ENCODE measurements around the gene ABHD5.

The ABHD5 gene

DNA sequence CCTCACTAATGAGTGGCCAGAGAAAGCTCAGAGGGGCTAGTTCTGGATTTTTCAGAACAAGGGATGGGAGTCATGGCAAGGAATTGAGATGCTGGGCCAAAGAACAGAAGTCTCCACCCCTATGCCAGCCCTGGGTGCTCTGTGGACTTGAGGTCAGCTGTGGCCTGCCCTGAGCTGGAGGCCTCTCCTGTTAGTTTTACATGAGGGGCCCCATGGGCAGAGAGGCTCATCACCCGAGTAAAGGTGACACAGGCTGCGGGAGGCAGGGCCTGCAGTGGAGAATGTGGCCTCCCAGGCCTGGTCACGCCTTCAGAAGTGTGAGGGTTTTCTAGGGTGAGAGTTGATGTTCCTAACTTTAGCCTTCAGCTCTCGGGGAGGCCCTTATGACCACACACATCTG is 44.9 kb downstream of the ABHD5 start:
- no peaks in the 10 kb centered on the region for H3K27me3 ChIP-seq (ENCODE audit: insufficient read depth, low read length)
- no peak overlapping the region for H3K27ac ChIP-seq (ENCODE audit: low read depth, low read length, poor library complexity, severe bottlenecking)
- H3K4me3 ChIP-seq (ENCODE audit: low read depth, low read length, poor library complexity, severe bottlenecking), result no peak overlapping the region
- H2AFZ ChIP-seq (ENCODE audit: low read length), result no peak overlapping the region
- no peak overlapping the region for H3K4me2 ChIP-seq (ENCODE audit: low read length)
- no peaks in the 10 kb centered on the region for H3F3A ChIP-seq (ENCODE audit: insufficient read depth, low read length)
- H3K9me2 ChIP-seq (ENCODE audit: low read depth, low read length), result no peaks in the 10 kb centered on the region
- H3K9me3 ChIP-seq (ENCODE audit: low read length), result no peaks in the 10 kb centered on the region
- no peaks in the 10 kb centered on the region for H4K20me1 ChIP-seq (ENCODE audit: insufficient read depth, low read length)
- no peaks in the 10 kb centered on the region for H3K4me1 ChIP-seq (ENCODE audit: insufficient read depth, low read length, severe bottlenecking)
- no peaks in the 10 kb centered on the region for H3K36me3 ChIP-seq (ENCODE audit: insufficient read depth, low read length)
- no peak for TF ChIP-seq EZH2 (IDR thresholded peaks at IDR 0.05; ENCODE audit: borderline replicate concordance, low read length)
- TF ChIP-seq, protein P1, sequence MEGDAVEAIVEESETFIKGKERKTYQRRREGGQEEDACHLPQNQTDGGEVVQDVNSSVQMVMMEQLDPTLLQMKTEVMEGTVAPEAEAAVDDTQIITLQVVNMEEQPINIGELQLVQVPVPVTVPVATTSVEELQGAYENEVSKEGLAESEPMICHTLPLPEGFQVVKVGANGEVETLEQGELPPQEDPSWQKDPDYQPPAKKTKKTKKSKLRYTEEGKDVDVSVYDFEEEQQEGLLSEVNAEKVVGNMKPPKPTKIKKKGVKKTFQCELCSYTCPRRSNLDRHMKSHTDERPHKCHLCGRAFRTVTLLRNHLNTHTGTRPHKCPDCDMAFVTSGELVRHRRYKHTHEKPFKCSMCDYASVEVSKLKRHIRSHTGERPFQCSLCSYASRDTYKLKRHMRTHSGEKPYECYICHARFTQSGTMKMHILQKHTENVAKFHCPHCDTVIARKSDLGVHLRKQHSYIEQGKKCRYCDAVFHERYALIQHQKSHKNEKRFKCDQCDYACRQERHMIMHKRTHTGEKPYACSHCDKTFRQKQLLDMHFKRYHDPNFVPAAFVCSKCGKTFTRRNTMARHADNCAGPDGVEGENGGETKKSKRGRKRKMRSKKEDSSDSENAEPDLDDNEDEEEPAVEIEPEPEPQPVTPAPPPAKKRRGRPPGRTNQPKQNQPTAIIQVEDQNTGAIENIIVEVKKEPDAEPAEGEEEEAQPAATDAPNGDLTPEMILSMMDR (IDR thresholded peaks at IDR 0.05; ENCODE audit: low read length), result no peak
- no peak overlapping the region for H3K9ac ChIP-seq (ENCODE audit: low read length)
- no peaks in the 10 kb centered on the region for H3K79me2 ChIP-seq (ENCODE audit: insufficient read depth, low read length)

DNA sequence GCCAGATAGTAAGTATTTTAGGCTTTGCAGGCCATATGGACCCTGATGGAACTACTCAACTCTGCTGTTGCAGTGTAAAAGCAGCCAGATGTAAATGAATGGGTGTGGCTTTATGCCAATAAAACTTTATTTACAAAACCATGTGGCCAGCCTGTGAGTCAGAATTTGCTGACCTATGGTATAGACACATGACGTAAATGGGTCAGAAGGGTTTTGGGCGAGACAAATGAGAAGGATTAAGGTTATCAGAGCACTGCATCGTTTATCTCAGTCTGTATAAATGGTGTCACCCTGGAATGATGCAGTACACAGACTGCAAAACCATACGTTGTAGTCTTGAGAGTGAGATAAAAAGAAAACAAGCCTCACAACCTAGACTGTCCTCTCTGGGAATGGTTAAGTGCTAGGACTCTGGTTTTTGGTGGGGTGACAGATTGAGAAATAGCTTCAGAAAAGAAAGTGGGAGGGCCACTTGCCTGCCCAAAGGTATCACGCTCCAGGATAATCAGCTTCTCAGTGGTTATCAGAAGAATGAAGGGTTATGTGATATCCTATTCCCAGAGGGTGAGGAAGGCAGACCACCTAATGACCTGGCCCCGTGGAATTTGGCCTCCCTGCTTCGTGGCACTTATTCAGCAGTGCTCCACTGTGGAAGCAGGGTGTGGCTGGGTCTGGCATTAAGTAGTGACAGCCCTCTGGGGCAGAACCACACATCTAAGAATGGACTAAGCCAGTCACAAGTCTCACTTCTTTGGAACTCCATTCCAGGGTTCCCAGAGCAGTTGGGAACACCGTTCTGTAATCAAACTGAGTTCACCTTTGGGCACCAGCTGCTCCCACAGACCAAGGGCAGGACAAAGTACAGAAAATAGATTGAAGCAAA is 46.1 kb downstream of the ABHD5 start:
- no peaks in the 10 kb centered on the region for H3K4me1 ChIP-seq (ENCODE audit: insufficient read depth, low read length, severe bottlenecking)
- H3K27me3 ChIP-seq (ENCODE audit: insufficient read depth, low read length), result no peaks in the 10 kb centered on the region
- no peaks in the 10 kb centered on the region for H3K9me2 ChIP-seq (ENCODE audit: low read depth, low read length)
- no peaks in the 10 kb centered on the region for H3K36me3 ChIP-seq (ENCODE audit: insufficient read depth, low read length)
- H3F3A ChIP-seq (ENCODE audit: insufficient read depth, low read length), result no peaks in the 10 kb centered on the region
- H2AFZ ChIP-seq (ENCODE audit: low read length), result no peak overlapping the region
- no peaks in the 10 kb centered on the region for H3K79me2 ChIP-seq (ENCODE audit: insufficient read depth, low read length)
- no peak overlapping the region for H3K9ac ChIP-seq (ENCODE audit: low read length)
- TF ChIP-seq, protein P1 (IDR thresholded peaks at IDR 0.05; ENCODE audit: low read length), result no peak
- no peak for TF ChIP-seq EZH2 (IDR thresholded peaks at IDR 0.05; ENCODE audit: borderline replicate concordance, low read length)
- no peak overlapping the region for H3K27ac ChIP-seq (ENCODE audit: low read depth, low read length, poor library complexity, severe bottlenecking)
- no peak overlapping the region for H3K4me2 ChIP-seq (ENCODE audit: low read length)
- no peak overlapping the region for H3K4me3 ChIP-seq (ENCODE audit: low read depth, low read length, poor library complexity, severe bottlenecking)
- H3K9me3 ChIP-seq (ENCODE audit: low read length), result no peaks in the 10 kb centered on the region
- H4K20me1 ChIP-seq (ENCODE audit: insufficient read depth, low read length), result no peaks in the 10 kb centered on the region

- no peak overlapping the region for H3K4me2 ChIP-seq (ENCODE audit: low read length)
- H2AFZ ChIP-seq (ENCODE audit: low read length), result no peak overlapping the region
- no peaks in the 10 kb centered on the region for H3K4me1 ChIP-seq (ENCODE audit: insufficient read depth, low read length, severe bottlenecking)
- no peak overlapping the region for H3K9ac ChIP-seq (ENCODE audit: low read length)
- H3K27ac ChIP-seq (ENCODE audit: low read depth, low read length, poor library complexity, severe bottlenecking), result no peak overlapping the region
- no peaks in the 10 kb centered on the region for H3K27me3 ChIP-seq (ENCODE audit: insufficient read depth, low read length)
- H3K9me3 ChIP-seq (ENCODE audit: low read length), result no peaks in the 10 kb centered on the region
- no peaks in the 10 kb centered on the region for H3K79me2 ChIP-seq (ENCODE audit: insufficient read depth, low read length)
- H3F3A ChIP-seq (ENCODE audit: insufficient read depth, low read length), result no peaks in the 10 kb centered on the region
- H3K36me3 ChIP-seq (ENCODE audit: insufficient read depth, low read length), result no peaks in the 10 kb centered on the region
- no peaks in the 10 kb centered on the region for H4K20me1 ChIP-seq (ENCODE audit: insufficient read depth, low read length)
- TF ChIP-seq EZH2 (IDR thresholded peaks at IDR 0.05; ENCODE audit: borderline replicate concordance, low read length), result no peak
- TF ChIP-seq, protein P1 (IDR thresholded peaks at IDR 0.05; ENCODE audit: low read length), result no peak
- no peaks in the 10 kb centered on the region for H3K9me2 ChIP-seq (ENCODE audit: low read depth, low read length)
- no peak overlapping the region for H3K4me3 ChIP-seq (ENCODE audit: low read depth, low read length, poor library complexity, severe bottlenecking)
Observed at GRCh38 chr3:43738305-43738704, 47.6 kb downstream of the ABHD5 start.

Measured in OCI-LY1 (cell line).